ENCODE data around the gene VTI1A. TPM values are rescaled to one million over a fixed set of nuclear protein-coding genes. Genes with fewer than 3 reads are reported as not detected.

VTI1A gene
- total and polyA plus RNA-seq, 4 donors = 5.5 to 26.9 (median 13.1) TPM

DNA sequence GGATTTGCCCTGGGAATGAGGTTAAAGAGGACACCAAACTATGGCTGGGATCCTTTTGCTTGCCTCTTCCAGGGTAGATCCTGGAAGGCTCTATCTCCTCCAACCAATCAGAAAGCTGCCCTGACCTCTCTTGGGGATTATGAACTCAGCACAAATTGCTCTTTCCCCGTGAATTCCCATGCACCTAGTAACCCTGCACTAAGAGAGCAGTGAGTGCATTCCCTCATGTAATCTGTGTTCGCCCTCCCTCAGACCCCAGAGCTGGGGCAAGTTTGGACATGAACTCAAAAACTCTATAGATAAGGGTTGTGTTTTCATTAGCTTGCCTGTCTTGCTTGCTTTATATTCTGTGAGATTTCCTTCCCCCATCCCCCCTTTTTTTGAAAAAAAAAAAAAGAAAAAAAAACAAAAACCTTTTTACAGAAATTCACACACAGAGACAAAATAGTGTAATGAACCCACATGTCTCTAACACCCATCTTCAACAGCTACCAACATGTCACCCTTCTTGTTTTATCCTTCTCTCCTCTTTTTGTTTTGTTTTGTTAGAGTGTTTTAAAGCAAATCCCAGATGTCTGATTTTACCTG is 277.5 kb downstream of the VTI1A start:
- Histone ChIP-seq H3K27ac (ENCODE audit: low read depth in 1 of 2, low read length in 2 of 2) (no peak overlapping the region), H3K27me3 (ENCODE audit: control insufficient read depth in 4 of 4, insufficient read depth in 4 of 4, low read length in 3 of 4) (no peaks in the 10 kb centered on the region), H3K9me3 (ENCODE audit: control insufficient read depth in 4 of 4, low read length in 3 of 4) (no peaks in the 10 kb centered on the region), H3K9ac (ENCODE audit: low read depth in 1 of 2, low read length in 2 of 2) (no peak overlapping the region), H3K36me3 (ENCODE audit: control insufficient read depth in 4 of 4, insufficient read depth in 3 of 4, low read depth in 1 of 4, low read length in 3 of 4) (no peaks in the 10 kb centered on the region), H3K4me1 (ENCODE audit: control insufficient read depth in 4 of 4, insufficient read depth in 4 of 4, low read length in 3 of 4) (peaks cover 3 to 34% (median 24%) of the 10 kb centered on the region in 4 donors), H3K4me3 (ENCODE audit: low read depth in 1 of 3, low read length in 3 of 3) (no peak overlapping the region)
- no peak for DNase-seq (ENCODE audit: low spot score)
- 79% methylated on average over 2 of the region's 2 CpGs for WGBS
- TF ChIP-seq RXRA (IDR thresholded peaks at IDR 0.05) (no peak), SP1 (IDR thresholded peaks at IDR 0.05) (no peak)
- TF ChIP-seq, protein P1, sequence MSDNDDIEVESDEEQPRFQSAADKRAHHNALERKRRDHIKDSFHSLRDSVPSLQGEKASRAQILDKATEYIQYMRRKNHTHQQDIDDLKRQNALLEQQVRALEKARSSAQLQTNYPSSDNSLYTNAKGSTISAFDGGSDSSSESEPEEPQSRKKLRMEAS (IDR thresholded peaks at IDR 0.05) = no peak

DNA sequence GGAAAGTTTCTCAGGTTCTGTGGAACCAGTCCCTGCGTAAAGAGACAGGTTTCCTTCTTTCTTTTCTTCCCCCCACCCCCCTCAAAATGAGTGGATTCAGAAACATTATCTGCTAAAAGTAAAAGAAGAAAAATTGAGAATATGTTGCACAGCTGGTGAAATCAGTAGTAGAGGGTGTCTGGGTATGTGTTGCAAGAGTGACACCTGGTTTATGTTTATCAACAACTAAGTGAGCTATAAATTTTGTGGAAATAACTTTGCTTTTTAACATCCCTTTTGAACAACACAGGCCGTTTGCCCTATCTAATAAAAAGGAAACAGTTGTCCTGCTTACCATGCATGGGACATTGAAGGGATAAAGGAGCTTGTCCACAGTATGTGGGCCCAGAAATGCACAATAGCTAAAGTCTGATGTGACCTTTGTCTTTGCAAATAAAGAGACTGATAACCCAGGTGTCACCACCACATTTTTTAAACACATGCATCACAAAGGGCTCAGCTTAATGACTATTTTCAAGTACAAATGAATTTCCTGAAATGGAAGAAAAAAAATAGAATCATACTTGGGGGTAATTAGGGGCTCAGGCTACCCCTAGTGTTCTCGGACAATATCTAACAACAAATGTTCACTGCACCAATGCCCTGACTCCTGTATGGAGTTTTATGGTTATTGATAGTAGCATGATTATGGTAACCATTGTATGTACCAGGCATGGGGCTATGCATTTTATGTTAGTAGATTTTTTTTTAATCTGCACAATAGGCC is 281.3 kb downstream of the VTI1A start:
- no peaks in the 10 kb centered on the region for H3K9me3 ChIP-seq (ENCODE audit: control insufficient read depth in 4 of 4, low read length in 3 of 4)
- TF ChIP-seq, protein P2, sequence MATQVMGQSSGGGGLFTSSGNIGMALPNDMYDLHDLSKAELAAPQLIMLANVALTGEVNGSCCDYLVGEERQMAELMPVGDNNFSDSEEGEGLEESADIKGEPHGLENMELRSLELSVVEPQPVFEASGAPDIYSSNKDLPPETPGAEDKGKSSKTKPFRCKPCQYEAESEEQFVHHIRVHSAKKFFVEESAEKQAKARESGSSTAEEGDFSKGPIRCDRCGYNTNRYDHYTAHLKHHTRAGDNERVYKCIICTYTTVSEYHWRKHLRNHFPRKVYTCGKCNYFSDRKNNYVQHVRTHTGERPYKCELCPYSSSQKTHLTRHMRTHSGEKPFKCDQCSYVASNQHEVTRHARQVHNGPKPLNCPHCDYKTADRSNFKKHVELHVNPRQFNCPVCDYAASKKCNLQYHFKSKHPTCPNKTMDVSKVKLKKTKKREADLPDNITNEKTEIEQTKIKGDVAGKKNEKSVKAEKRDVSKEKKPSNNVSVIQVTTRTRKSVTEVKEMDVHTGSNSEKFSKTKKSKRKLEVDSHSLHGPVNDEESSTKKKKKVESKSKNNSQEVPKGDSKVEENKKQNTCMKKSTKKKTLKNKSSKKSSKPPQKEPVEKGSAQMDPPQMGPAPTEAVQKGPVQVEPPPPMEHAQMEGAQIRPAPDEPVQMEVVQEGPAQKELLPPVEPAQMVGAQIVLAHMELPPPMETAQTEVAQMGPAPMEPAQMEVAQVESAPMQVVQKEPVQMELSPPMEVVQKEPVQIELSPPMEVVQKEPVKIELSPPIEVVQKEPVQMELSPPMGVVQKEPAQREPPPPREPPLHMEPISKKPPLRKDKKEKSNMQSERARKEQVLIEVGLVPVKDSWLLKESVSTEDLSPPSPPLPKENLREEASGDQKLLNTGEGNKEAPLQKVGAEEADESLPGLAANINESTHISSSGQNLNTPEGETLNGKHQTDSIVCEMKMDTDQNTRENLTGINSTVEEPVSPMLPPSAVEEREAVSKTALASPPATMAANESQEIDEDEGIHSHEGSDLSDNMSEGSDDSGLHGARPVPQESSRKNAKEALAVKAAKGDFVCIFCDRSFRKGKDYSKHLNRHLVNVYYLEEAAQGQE (IDR thresholded peaks at IDR 0.05) = peak; percentile 77
- TF ChIP-seq RAD21 (IDR thresholded peaks at IDR 0.05) = peak; percentile 53 to 56
- TF ChIP-seq, protein P3, sequence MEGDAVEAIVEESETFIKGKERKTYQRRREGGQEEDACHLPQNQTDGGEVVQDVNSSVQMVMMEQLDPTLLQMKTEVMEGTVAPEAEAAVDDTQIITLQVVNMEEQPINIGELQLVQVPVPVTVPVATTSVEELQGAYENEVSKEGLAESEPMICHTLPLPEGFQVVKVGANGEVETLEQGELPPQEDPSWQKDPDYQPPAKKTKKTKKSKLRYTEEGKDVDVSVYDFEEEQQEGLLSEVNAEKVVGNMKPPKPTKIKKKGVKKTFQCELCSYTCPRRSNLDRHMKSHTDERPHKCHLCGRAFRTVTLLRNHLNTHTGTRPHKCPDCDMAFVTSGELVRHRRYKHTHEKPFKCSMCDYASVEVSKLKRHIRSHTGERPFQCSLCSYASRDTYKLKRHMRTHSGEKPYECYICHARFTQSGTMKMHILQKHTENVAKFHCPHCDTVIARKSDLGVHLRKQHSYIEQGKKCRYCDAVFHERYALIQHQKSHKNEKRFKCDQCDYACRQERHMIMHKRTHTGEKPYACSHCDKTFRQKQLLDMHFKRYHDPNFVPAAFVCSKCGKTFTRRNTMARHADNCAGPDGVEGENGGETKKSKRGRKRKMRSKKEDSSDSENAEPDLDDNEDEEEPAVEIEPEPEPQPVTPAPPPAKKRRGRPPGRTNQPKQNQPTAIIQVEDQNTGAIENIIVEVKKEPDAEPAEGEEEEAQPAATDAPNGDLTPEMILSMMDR (IDR thresholded peaks at IDR 0.05; ENCODE audit: low read depth, low read length, missing input control) = no peak
- peak; percentile 81 to 84 for TF ChIP-seq RXRA (IDR thresholded peaks at IDR 0.05)
- peak; percentile 65 for TF ChIP-seq FOXA2 (IDR thresholded peaks at IDR 0.05)
- peak; percentile 13 to 50 for TF ChIP-seq JUND (IDR thresholded peaks at IDR 0.05)
- TF ChIP-seq EGR1 (IDR thresholded peaks at IDR 0.05; ENCODE audit: low read depth in 2 of 2) = no peak
- TF ChIP-seq, protein P4, sequence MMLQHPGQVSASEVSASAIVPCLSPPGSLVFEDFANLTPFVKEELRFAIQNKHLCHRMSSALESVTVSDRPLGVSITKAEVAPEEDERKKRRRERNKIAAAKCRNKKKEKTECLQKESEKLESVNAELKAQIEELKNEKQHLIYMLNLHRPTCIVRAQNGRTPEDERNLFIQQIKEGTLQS (IDR thresholded peaks at IDR 0.05) = no peak
- TF ChIP-seq, protein P5, sequence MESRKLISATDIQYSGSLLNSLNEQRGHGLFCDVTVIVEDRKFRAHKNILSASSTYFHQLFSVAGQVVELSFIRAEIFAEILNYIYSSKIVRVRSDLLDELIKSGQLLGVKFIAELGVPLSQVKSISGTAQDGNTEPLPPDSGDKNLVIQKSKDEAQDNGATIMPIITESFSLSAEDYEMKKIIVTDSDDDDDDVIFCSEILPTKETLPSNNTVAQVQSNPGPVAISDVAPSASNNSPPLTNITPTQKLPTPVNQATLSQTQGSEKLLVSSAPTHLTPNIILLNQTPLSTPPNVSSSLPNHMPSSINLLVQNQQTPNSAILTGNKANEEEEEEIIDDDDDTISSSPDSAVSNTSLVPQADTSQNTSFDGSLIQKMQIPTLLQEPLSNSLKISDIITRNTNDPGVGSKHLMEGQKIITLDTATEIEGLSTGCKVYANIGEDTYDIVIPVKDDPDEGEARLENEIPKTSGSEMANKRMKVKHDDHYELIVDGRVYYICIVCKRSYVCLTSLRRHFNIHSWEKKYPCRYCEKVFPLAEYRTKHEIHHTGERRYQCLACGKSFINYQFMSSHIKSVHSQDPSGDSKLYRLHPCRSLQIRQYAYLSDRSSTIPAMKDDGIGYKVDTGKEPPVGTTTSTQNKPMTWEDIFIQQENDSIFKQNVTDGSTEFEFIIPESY (IDR thresholded peaks at IDR 0.05) = no peak
- peak; percentile 76 for TF ChIP-seq NR2F2 (IDR thresholded peaks at IDR 0.05)
- peak; percentile 63 for TF ChIP-seq FOXA1 (IDR thresholded peaks at IDR 0.05)
- TF ChIP-seq HNF4A (conservative IDR thresholded peaks at IDR 0.05) = peak; percentile 87 to 89
- TF ChIP-seq GABPA (IDR thresholded peaks at IDR 0.05 in 1 of 2, conservative IDR thresholded peaks at IDR 0.05 in 1 of 2) = no peak
- TF ChIP-seq HNF4G (IDR thresholded peaks at IDR 0.05) = peak; percentile 76
- TF ChIP-seq YY1 (IDR thresholded peaks at IDR 0.05) = peak; percentile 72
- no peak for TF ChIP-seq TAF1 (conservative IDR thresholded peaks at IDR 0.05)
- TF ChIP-seq, protein P1 (IDR thresholded peaks at IDR 0.05) = peak; percentile 77
- peak; percentile 83 for TF ChIP-seq SP1 (IDR thresholded peaks at IDR 0.05)
- WGBS = 39% methylated on average over 3 of the region's 3 CpGs
- peak overlapping the region; percentile 60 to 88 for H3K27ac ChIP-seq (ENCODE audit: low read depth in 1 of 2, low read length in 2 of 2)
- peaks cover 3 to 46% (median 33%) of the 10 kb centered on the region in 4 donors for H3K4me1 ChIP-seq (ENCODE audit: control insufficient read depth in 4 of 4, insufficient read depth in 4 of 4, low read length in 3 of 4)
- H3K27me3 ChIP-seq (ENCODE audit: control insufficient read depth in 4 of 4, insufficient read depth in 4 of 4, low read length in 3 of 4) = no peaks in the 10 kb centered on the region
- no peaks in the 10 kb centered on the region for H3K36me3 ChIP-seq (ENCODE audit: control insufficient read depth in 4 of 4, insufficient read depth in 3 of 4, low read depth in 1 of 4, low read length in 3 of 4)
- peak overlapping the region; percentile 8 to 20 for H3K9ac ChIP-seq (ENCODE audit: low read depth in 1 of 2, low read length in 2 of 2)
- DNase-seq (ENCODE audit: low spot score) = no peak
- H3K4me3 ChIP-seq (ENCODE audit: low read depth in 1 of 3, low read length in 3 of 3) = no peak overlapping the region

All from liver (tissue), 9 donors.